Cerebellar nuclear complex (tissue), 1 donor: ENCODE data around the gene VIPR2.

Source experiments
- DNase-seq, 2 experiments: peaks; one replicate each; lab custom pipeline; 2025; lab: John Stamatoyannopoulos, UW

The VIPR2 gene

GRCh38 chr7:159157714-159158113 lies 13.0 kb upstream of the VIPR2 start:
- DNase-seq, result no peak

- DNase-seq, result no peak
These were observed 12.0 kb upstream of the VIPR2 start for GRCh38 chr7:159156436-159157245.

GRCh38 chr7:159155410-159155809 lies 10.7 kb upstream of the VIPR2 start:
- DNase-seq, result no peak

DNA sequence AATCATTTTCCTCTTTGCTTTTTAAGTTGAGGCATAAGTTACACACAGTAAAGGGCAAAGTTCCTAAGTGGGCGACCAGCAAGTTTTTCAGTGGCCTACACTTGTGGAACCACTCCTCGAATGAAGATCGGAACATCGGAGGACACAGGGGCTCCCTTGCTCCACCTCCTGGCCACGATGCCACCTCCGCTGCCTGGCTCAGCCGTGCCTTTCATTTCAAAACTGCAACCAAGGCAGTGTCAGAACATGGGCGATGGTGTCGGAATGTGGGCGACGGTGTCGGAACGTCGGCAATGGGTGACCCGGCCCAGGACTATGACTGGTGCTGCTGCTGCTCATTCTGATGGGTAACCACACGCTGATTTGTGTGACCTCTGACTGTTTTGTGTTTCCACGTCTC lies 9.6 kb upstream of the VIPR2 start:
- no peak for DNase-seq

DNA sequence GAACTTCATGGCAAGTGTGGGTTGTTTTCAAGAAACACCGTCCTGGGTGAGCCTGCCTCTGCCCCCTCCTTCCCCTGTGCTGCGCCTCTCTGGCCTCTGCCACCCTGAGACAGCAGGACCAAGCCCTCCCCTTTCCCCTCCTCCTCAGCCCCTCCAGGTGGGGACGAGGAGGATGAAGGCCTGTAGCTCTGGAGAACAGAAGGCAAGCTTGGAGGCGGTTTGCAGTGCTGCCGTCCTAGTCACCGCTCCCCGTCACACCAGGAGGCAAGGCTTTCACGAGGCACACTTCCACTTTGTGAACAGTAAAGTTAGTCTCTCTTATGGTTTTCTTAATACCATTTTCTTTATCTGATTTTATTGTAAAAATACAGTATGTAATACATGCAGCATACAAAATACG lies 8.8 kb upstream of the VIPR2 start:
- no peak for DNase-seq

DNA sequence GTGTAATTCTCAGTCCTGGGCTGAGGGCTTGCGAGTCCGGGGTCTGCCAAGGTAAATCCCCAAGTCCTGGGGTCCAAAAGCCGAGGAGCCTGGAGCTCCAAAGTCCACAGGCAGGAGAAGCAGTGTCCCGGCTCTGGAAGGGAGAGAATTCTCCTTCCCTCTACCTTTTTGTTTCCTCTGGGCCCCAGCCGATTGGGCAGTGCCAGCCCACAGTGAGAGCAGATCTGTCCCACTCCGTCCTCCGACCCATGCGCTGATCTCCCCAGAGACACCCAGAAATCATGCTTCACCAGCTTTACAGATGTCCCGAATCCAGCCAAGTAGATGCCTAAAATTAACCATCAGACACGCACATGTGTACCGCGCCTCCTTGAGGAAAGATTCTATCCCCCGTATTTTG lies 8.1 kb upstream of the VIPR2 start:
- no peak for DNase-seq

GRCh38 chr7:159151231-159151630 lies 6.6 kb upstream of the VIPR2 start:
- no peak for DNase-seq

GRCh38 chr7:159149488-159149887 lies 4.8 kb upstream of the VIPR2 start:
- DNase-seq, result no peak

DNA sequence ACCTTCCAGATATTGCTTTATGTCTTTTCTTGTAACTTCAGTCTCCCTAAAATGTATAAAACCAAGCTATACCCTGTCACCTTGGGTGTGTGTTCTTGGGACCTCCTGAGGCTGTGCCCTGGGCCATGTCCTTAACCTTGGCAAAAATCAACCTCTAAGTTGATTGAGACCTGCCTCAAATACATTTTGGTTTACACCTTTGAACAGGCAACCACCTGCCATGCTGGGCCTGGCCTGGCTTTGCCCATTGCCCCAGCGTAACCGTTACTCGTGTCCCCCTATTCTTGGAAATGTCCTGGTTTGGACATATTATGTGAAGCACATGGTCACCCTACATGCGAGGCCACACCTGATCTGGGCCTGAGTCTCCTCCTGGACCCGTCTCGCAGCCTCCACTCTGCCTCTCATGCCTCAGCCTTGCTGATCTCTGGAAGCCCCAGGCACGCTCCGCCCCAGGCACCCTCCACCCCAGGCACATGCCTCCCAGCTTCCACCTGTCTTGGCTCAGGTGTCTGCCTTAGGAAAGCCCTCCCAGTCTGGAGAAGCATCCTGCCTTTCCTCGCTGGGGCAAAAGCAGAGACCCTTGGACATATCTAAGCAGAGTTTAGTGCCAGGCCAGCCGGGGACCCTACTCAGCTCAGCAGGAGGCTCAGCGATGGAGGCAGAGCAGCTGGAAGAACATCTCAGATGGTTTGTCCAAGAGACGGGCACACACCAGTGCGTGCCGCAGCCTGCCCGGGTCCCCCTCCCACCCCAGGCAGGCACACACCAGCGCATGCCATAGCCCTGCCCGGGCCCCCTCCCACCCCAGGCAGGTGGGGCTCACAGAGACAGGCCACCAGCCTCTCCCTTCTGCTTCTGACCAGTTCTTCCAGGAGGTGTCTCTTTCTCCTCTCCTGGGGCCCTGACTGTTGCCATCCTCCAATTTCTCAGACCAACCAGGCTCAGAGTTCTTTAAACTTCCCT lies 4.0 kb upstream of the VIPR2 start:
- DNase-seq, result no peak

- no peak for DNase-seq
These were observed 3.0 kb upstream of the VIPR2 start for GRCh38 chr7:159147687-159148086.

DNA sequence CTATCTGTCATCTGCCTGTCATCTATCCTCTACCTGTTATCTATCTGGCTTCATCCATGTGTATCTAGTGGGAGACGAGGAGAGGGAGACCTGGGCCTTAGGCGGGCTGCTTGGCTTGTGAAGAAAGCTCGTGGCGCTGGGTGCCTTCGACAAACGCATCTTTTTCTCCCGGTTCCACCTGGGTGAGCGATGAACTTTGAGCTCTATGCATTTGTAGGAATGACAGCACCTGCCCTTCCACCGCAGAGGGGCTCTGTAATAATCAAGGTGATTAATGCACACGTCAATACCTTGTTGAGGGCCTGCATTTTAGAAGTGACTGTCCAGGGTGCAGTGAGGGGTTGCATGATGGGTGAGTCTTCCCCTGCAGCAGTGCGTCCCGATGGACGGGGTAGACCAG lies 2.6 kb upstream of the VIPR2 start:
- DNase-seq, result no peak

DNA sequence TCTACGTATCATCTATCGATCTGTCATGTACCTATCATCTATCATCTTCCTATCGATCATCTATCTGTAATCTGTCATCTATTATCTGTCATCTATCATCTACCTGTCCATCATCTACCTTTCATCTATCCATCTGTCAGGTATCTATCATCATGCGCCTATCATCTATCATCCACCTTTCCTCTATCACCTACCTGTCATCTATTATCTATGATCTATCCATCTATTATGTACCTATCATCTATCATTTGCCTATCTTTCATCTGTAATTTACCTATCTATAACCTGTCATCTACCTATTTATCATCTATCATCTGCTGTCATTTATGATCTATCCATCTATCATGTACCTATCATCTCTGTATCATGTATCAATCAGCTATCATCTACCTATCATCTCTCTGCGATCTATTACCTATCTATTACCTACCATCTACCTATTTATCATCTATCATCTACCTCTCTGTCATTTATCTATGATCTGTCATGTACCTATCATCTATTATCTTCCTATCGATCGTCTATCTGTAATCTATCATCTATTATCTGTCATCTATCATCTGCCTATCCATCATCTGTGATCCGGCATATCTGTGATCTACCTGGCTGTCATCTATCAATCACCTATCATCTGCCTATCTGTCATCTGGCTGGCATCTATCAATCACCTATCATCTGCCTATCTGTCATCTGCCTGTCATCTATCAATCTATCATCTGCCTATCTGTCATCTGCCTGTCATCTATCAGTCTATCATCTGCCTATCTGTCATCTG lies 1.6 kb upstream of the VIPR2 start:
- DNase-seq, result no peak

GRCh38 chr7:159145490-159145855 lies 806 bp upstream of the VIPR2 start:
- no peak for DNase-seq

DNA sequence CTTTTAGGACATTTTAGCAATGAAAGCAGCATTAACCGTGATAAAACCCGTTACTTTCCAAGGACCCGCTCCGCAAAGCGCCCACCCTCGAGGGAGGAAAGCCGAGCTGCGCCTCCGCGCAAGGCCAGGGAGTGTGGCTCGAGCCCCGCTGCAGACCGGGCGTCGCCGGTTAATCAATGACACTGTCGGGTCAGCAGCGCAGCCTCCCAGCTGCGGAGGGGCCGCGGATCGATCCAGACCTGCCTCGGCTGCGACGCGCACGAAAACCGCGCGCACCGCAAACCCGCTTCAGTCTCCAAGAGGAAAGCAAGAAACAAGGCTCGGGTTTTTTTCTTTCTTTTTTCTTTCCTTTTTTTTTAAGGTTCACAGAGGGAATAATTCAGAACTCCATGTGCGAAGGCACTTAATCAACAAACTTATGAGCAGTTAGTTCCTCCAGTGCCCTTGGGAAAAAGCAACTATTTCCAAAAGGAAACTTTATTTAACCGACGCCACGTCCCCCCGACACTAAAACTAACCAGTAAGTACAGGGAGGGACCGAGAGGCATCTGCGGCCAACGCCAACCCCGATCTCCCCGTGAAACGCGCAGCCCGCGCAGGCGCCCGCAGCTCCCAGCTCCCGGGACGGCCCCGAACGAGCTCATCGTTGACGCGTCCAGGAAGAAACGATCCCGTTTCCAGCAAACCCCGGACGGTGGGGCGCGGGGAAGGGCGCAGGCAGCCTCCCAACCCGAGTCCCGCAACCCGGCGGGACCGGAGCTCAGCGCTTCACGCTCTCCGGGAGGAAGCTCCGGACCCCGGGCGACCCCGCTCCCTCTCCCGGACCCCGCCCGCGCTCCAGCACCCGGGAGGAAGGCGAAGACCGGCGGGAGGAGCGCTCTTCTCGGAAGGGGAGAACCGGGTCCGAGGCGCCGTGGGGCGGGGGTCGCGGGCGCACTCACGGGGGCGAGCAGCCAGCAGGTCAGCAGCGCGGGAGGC lies 598 bp downstream of the VIPR2 start:
- no peak for DNase-seq

DNA sequence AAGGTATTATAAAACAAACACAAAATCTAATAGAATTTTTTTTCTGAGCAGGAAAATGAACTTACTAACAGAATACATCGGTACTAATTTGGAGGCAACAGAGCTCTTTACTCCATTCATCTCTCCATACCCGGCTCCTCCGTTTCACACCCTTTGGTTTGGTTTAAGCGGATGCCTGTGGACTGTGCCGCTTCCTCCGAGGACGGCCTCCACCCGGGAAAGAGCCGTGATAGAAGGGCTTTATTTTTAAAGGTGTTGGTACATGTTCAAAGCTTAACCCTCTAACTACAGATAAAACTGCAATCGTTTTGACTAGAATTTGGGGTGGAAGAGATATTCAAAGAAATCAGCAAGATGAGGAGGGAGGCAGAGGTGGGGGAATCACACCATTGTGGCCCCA lies 1.9 kb downstream of the VIPR2 start:
- no peak for DNase-seq

GRCh38 chr7:159142199-159142598 lies 2.5 kb downstream of the VIPR2 start:
- DNase-seq, result no peak

DNA sequence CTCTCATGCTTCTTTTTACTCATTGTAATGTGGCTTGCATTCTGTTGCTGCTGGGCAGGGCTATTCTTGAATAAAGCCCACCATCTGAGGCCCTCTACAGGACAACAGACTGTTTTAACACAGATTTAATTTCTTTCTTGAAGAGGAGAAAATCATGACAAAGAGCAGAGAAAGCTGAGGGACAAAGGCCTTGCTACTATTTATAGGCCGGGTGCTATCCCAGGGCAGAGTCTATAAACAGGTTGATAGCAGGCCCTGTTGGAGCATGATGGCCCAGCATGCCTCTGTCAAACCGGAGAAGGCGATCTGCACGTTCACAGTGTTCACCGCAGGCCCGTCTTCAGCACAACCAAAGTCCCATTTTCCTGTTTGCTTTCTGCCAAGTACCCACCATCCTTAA lies 3.0 kb downstream of the VIPR2 start:
- no peak for DNase-seq

DNA sequence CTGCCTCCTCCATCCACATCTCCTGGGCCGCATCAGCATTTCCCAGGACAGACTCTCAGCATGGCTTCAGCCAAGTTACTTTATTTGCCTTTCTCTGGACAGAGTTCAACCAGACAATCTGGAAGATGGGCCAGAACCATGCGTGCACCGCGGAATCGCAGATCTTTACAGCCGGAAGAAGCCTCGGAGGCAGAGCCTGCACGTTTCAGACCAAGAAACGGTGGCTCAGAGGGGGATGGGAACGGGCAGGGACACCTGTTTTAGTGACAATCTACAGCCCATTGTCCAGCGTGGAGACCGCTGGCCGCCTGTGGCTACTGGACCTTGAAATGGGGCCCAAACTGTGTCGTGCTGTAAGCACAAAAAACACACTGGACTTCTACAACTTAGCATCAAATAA lies 3.5 kb downstream of the VIPR2 start:
- DNase-seq, result no peak

DNA sequence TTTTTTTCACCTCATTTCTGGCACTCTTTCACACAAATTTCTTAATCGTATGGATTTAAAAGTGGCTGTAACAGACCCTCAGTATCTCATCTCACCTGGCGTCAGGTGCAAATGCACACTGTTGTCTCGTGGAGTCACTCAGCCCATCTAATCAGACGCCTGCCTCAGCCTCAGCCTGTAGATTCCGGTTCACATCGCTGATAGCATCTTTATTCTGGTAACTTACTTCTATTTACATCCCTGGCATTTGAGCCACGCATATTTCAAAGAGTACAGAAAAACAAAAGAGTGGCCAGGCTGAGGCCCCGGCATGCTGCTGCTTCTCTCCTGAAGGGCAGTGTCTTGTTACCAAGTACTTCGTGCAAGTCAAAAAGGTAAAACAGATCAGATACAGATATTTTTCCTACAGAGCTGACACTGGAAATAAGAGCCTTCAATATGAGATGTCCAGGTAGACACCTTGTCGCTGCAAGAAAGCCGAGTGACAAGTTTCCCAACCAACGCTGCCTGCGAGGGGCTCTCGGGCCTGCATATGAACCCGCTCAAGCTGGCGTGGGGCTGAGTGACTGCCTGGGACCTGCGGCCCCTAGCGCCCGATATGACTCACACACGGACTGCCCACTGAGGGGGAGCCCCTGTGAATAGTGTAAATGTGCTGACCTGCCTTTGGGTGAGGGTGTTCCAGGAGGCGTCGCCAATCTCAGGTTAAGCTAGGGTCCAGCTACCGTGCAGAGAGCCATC lies 4.3 kb downstream of the VIPR2 start:
- no peak for DNase-seq

DNA sequence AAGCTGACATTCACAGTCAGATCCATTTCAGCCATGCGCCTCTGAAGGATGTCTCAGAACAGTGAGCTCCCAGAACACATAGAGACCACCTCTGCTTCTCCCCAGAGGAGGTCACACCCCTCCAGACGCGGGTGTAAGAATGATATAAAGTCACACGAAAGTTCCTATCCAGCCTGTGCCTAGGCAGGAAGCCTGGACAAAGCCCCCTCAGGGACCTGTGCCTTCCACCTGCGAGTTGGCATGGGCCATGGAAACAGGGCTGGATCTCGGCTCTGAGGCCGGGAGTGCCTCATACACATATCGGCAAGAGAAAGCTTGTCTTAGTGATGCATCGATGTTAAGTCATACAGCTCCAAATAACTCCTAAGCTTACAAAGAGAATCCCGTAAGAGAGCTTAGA lies 5.0 kb downstream of the VIPR2 start:
- DNase-seq, result no peak

- DNase-seq, result no peak
These were observed 5.5 kb downstream of the VIPR2 start for GRCh38 chr7:159139202-159139601.
